SK-N-SH (cell line): Measurements from ENCODE around the gene RFC4. TPM values are rescaled to one million over a fixed set of nuclear protein-coding genes. Genes with fewer than 3 reads are reported as not detected.

Experiments
- CTCF ChIA-PET: fragments of 300-600, 350-600 bp; formaldehyde crosslinking; extraction: SDS; loops from one replicate; lab custom pipeline; 2021; lab: Yijun Ruan, JAX
- POLR2A ChIA-PET: fragments of 350-600 bp; sonication (Branson Sonifier 250); formaldehyde crosslinking; extraction: SDS; loops from one replicate; lab custom pipeline; 2020; ENCODE audit warnings: antibody characterized with exemption, inconsistent platforms; lab: Yijun Ruan, JAX
- DNase-seq: peaks from one replicate; pipeline ENCODE4 v3.0.0; 2012
- H2AFZ ChIP-seq: fragments of 200-600 bp; sonication (generic); 2 replicates; pipeline ENCODE4 v1.8.1; 2016; ENCODE audit warnings: antibody characterized with exemption, mild to moderate bottlenecking, low read depth
- H3F3A ChIP-seq: fragments of 200-600 bp; sonication (generic); replicated peaks from 2 replicates; pipeline ENCODE3; 2016; ENCODE audit warnings: antibody characterized with exemption, mild to moderate bottlenecking; ENCODE audit not compliant: insufficient read depth
- H3K27ac ChIP-seq, 2 experiments: fragments of 200-500 bp in 1 of 2; fragments of 200-600 bp in 1 of 2; sonication (Bioruptor generic) in 1 of 2; sonication (generic), shearing (Covaris generic) in 1 of 2; 2 replicates each; pipeline versions ENCODE4 v1.5.1 to v1.6.1; 2014 to 2016; ENCODE audit warnings: low read depth in 2 of 2, inconsistent platforms in 1 of 2, low read length in 1 of 2, mild to moderate bottlenecking in 1 of 2, mixed read lengths in 1 of 2
- H3K27me3 ChIP-seq: fragments of 200-600 bp; sonication (generic), shearing (Covaris generic); 2 replicates; pipeline ENCODE4 v1.6.1; 2016; ENCODE audit warnings: mixed run types; ENCODE audit not compliant: insufficient read depth
- H3K36me3 ChIP-seq, 2 experiments: fragments of 200-500 bp in 1 of 2; fragments of 200-600 bp in 1 of 2; sonication (Bioruptor generic) in 1 of 2; sonication (generic) in 1 of 2; replicated peaks in 1 of 2; 2 replicates each; pipeline versions ENCODE3 to v1.5.1; 2014 to 2016; ENCODE audit warnings: low read length in 1 of 2, mild to moderate bottlenecking in 1 of 2; ENCODE audit not compliant: insufficient read depth in 2 of 2, control insufficient read depth in 1 of 2
- H3K4me1 ChIP-seq, 2 experiments: fragments of 200-500 bp in 1 of 2; fragments of 200-600 bp in 1 of 2; sonication (Bioruptor generic) in 1 of 2; sonication (generic), shearing (Covaris generic) in 1 of 2; 2 replicates each; pipeline versions ENCODE4 v1.5.1 to v1.6.1; 2014 to 2016; ENCODE audit warnings: low read depth in 1 of 2, low read length in 1 of 2, mixed run types in 1 of 2; ENCODE audit not compliant: insufficient read depth in 2 of 2, control insufficient read depth in 1 of 2
- H3K4me2 ChIP-seq: fragments of 200-600 bp; sonication (generic), shearing (Covaris generic); 2 replicates; pipeline ENCODE4 v1.6.1; 2017; ENCODE audit warnings: mixed run types
- H3K4me3 ChIP-seq, 2 experiments: fragments of 200-500 bp in 1 of 2; fragments of 200-600 bp in 1 of 2; sonication (Bioruptor generic) in 1 of 2; sonication (generic), shearing (Covaris generic) in 1 of 2; 2 replicates each; pipeline versions ENCODE4 v1.5.1 to v1.8.1; 2014 to 2016; ENCODE audit warnings: low read depth in 2 of 2, inconsistent platforms in 1 of 2, low read length in 1 of 2, mild to moderate bottlenecking in 1 of 2, mixed read lengths in 1 of 2, moderate library complexity in 1 of 2
- H3K79me2 ChIP-seq: fragments of 200-600 bp; sonication (generic); 2 replicates; pipeline ENCODE4 v1.8.1; 2017; ENCODE audit warnings: mild to moderate bottlenecking; ENCODE audit not compliant: insufficient read depth
- H3K9ac ChIP-seq: fragments of 200-600 bp; sonication (generic); 2 replicates; pipeline ENCODE4 v1.6.1; 2017; ENCODE audit warnings: mixed run types
- H3K9me2 ChIP-seq: fragments of 200-600 bp; sonication (generic); 2 replicates; pipeline ENCODE4 v1.6.1; 2017; ENCODE audit warnings: mixed run types
- H3K9me3 ChIP-seq: fragments of 200-600 bp; sonication (generic); 2 replicates; pipeline ENCODE4 v1.6.1; 2017; ENCODE audit warnings: mixed run types, mild to moderate bottlenecking, moderate library complexity
- H4K20me1 ChIP-seq: fragments of 200-600 bp; sonication (generic); 2 replicates; pipeline ENCODE4 v1.6.1; 2017; ENCODE audit warnings: mild to moderate bottlenecking, mixed run types; ENCODE audit not compliant: insufficient read depth
- CHD2 ChIP-seq: fragments of 150-350 bp; IDR thresholded peaks from 2 replicates; pipeline ENCODE4 v1.6.1; 2018; ENCODE audit warnings: low read length; ENCODE audit not compliant: partially characterized antibody
- CTCF ChIP-seq: fragments of 200-600 bp; sonication (generic); IDR thresholded peaks from 2 replicates; pipeline ENCODE4 v1.6.1; 2017; ENCODE audit warnings: antibody characterized with exemption, mild to moderate bottlenecking, moderate library complexity
- ELF1 ChIP-seq: IDR thresholded peaks from 2 replicates; pipeline ENCODE4 v1.4.0; 2012
- EP300 ChIP-seq, 2 experiments: IDR thresholded peaks; 2 replicates each; pipeline versions ENCODE4 v1.4.0 to v1.6.1; 2012; ENCODE audit warnings: borderline replicate concordance in 1 of 2, low read depth in 1 of 2, low read length in 1 of 2
- EZH2phosphoT487 ChIP-seq: fragments of 200-600 bp; sonication (generic); IDR thresholded peaks from 2 replicates; pipeline ENCODE4 v1.6.1; 2017; ENCODE audit warnings: low read depth, mixed run types, mild to moderate bottlenecking, antibody characterized with exemption, moderate library complexity, borderline replicate concordance
- FOSL2 ChIP-seq: IDR thresholded peaks from 2 replicates; pipeline ENCODE4 v1.4.0; 2012; ENCODE audit warnings: low read depth, mild to moderate bottlenecking, moderate library complexity, borderline replicate concordance
- FOXM1 ChIP-seq: IDR thresholded peaks from 2 replicates; pipeline ENCODE4 v1.4.0; 2012; ENCODE audit warnings: low read depth, mild to moderate bottlenecking
- MAX ChIP-seq: IDR thresholded peaks from 2 replicates; pipeline ENCODE4 v1.4.0; 2012; ENCODE audit warnings: low read depth
- POLR2AphosphoS5 ChIP-seq: IDR thresholded peaks from 2 replicates; pipeline ENCODE4 v1.6.1; 2012; ENCODE audit warnings: low read depth, low read length
- RAD21 ChIP-seq: IDR thresholded peaks from 2 replicates; pipeline ENCODE4 v1.6.1; 2012; ENCODE audit warnings: mild to moderate bottlenecking, low read length
- REST ChIP-seq: IDR thresholded peaks from 2 replicates; pipeline ENCODE4 v1.6.1; 2012; ENCODE audit warnings: mild to moderate bottlenecking, low read depth, low read length, moderate library complexity
- RXRA ChIP-seq: IDR thresholded peaks from 2 replicates; pipeline ENCODE4 v1.4.0; 2012; ENCODE audit warnings: low read depth, mild to moderate bottlenecking, borderline replicate concordance
- TAF1 ChIP-seq: IDR thresholded peaks from 2 replicates; pipeline ENCODE4 v1.6.1; 2012; ENCODE audit warnings: low read depth, mild to moderate bottlenecking, low read length, moderate library complexity, borderline replicate concordance
- USF1 ChIP-seq: IDR thresholded peaks from 2 replicates; pipeline ENCODE4 v1.4.0; 2012; ENCODE audit warnings: low read depth, borderline replicate concordance
- WGBS: methylation state at CpG from one replicate; pipeline ENCODE4 v1.1.6; 2017; ENCODE audit warnings: low lambda C conversion rate; 5-methylcytosine and 5-hydroxymethylcytosine counted together
- polyA plus RNA-seq, 3 experiments: library from polyadenylated mRNA; depleted of rRNA; stranded (reverse); fragments of >200 nt; gene quantifications; 2 replicates each; pipeline ENCODE4 v1.2.3, GENCODE V29; 2012

Gene RFC4
- polyA plus RNA-seq, 1 of the 3 experiments (the other 2 are of a cell fraction): 13.1 TPM

GRCh38 chr3:186806089-186807055, at the start of gene RFC4 (continued):
- TF ChIP-seq USF1 (no peak), MAX (no peak; the same call in 1 of the 2 replicates), TAF1 (peak; percentile 76), FOSL2 (no peak), CTCF (no peak), ELF1 (peak; percentile 44; the same call in 1 of the 2 replicates), RXRA (no peak), EP300 (IDR thresholded peaks at IDR 0.05; ENCODE audit: borderline replicate concordance in 1 of 2, low read depth in 1 of 2, low read length in 1 of 2) (no peak), FOXM1 (no peak), POLR2AphosphoS5 (peak; percentile 88), RAD21 (no peak), EZH2phosphoT487 (no peak)
- TF ChIP-seq, all 33 proteins: peak for 11

GRCh38 chr3:186854954-186855353, 48.7 kb upstream of the RFC4 start:
- Histone ChIP-seq H3K36me3 (no peaks in the 10 kb centered on the region), H3K4me1 (no peaks in the 10 kb centered on the region), H3K4me2 (no peak overlapping the region), H3K9me2 (no peaks in the 10 kb centered on the region), H3K27ac (no peak overlapping the region), H3K9ac (no peak overlapping the region), H3F3A (no peaks in the 10 kb centered on the region), H2AFZ (no peak overlapping the region), H3K9me3 (no peaks in the 10 kb centered on the region), H3K27me3 (no peaks in the 10 kb centered on the region), H4K20me1 (no peaks in the 10 kb centered on the region), H3K4me3 (no peak overlapping the region), H3K79me2 (no peaks in the 10 kb centered on the region)
- ChIA-PET CTCF (interaction anchor here (0.8 to 1.3 kb wide), 4 partner anchors 33 to 310 kb away, joined by 3 to 5 read pairs (median 4); no protein-coding TSS in a partner anchor), POLR2A (no interaction called here)
- no peak for TF ChIP-seq CHD2
- TF ChIP-seq REST: no peak
- DNase-seq: no peak
- WGBS: 0% methylated on average over 1 of the region's 1 CpG
